Neural progenitor cell (in vitro differentiated cells): Measurements from ENCODE around the gene SBF2. TPM values are rescaled to one million over a fixed set of nuclear protein-coding genes. Genes with fewer than 3 reads are reported as not detected.

Experiments
- DNase-seq: peaks from one replicate; pipeline ENCODE4 v3.0.0-alpha.2; 2016; ENCODE audit warnings: low spot score
- H2AFZ ChIP-seq: fragments of 200-600 bp; sonication (generic); replicated peaks from 2 replicates; pipeline ENCODE4 v1.6.1; 2016; ENCODE audit warnings: antibody characterized with exemption
- H3F3A ChIP-seq: fragments of 200-600 bp; sonication (generic); 2 replicates; pipeline ENCODE4 v1.6.1; 2016; ENCODE audit warnings: antibody characterized with exemption, low read depth
- H3K27ac ChIP-seq: fragments of 200-600 bp; sonication (generic); 2 replicates; pipeline ENCODE4 v1.5.1; 2016; ENCODE audit warnings: mild to moderate bottlenecking
- H3K27me3 ChIP-seq: fragments of 200-600 bp; sonication (generic); 2 replicates; pipeline ENCODE4 v1.6.1; 2016; ENCODE audit warnings: mild to moderate bottlenecking, moderate library complexity
- H3K36me3 ChIP-seq: fragments of 200-600 bp; sonication (generic); 2 replicates; pipeline ENCODE4 v1.5.1; 2016
- H3K4me1 ChIP-seq: fragments of 200-600 bp; sonication (generic); 2 replicates; pipeline ENCODE4 v1.6.1; 2016; ENCODE audit warnings: mixed run types
- H3K4me2 ChIP-seq: fragments of 200-600 bp; sonication (generic); 2 replicates; pipeline ENCODE4 v1.6.1; 2016
- H3K4me3 ChIP-seq: fragments of 200-600 bp; sonication (generic); 2 replicates; pipeline ENCODE4 v1.5.1; 2016
- H3K79me2 ChIP-seq: fragments of 200-600 bp; sonication (generic); 2 replicates; pipeline ENCODE4 v1.6.1; 2016; ENCODE audit warnings: low read depth
- H3K9ac ChIP-seq: fragments of 200-600 bp; sonication (generic); 2 replicates; pipeline ENCODE4 v1.6.1; 2016
- H3K9me3 ChIP-seq: fragments of 200-600 bp; sonication (generic); 2 replicates; pipeline ENCODE4 v1.5.1; 2016; ENCODE audit warnings: low read depth
- H4K20me1 ChIP-seq: fragments of 200-600 bp; sonication (generic); 2 replicates; pipeline ENCODE4 v1.6.1; 2016; ENCODE audit warnings: low read depth
- H3K27ac Mint-ChIP-seq: 3 replicates; pipeline ENCODE4 v1.8.0; 2021; ENCODE audit warnings: mixed read lengths
- H3K27me3 Mint-ChIP-seq: 2 replicates; pipeline ENCODE4 v1.8.0; 2022; ENCODE audit warnings: low read depth, mild to moderate bottlenecking, inconsistent platforms, moderate library complexity, mixed read lengths; ENCODE audit not compliant: insufficient read depth
- H3K36me3 Mint-ChIP-seq: 3 replicates; pipeline ENCODE4 v1.8.0; 2021; ENCODE audit warnings: mixed read lengths
- H3K4me1 Mint-ChIP-seq: 3 replicates; pipeline ENCODE4 v1.8.0; 2021; ENCODE audit warnings: mixed read lengths
- H3K4me3 Mint-ChIP-seq: 3 replicates; pipeline ENCODE4 v1.8.0; 2021; ENCODE audit warnings: mild to moderate bottlenecking, moderate library complexity, mixed read lengths
- H3K9me3 Mint-ChIP-seq: 3 replicates; pipeline ENCODE4 v1.8.0; 2020; ENCODE audit warnings: mixed read lengths
- EZH2 ChIP-seq: fragments of 200-600 bp; sonication (generic); IDR thresholded peaks from 2 replicates; pipeline ENCODE4 v1.6.1; 2017; ENCODE audit warnings: antibody characterized with exemption, mild to moderate bottlenecking, moderate library complexity
- EZH2phosphoT487 ChIP-seq: fragments of 200-600 bp; sonication (generic); IDR thresholded peaks from 2 replicates; pipeline ENCODE4 v1.6.1; 2017; ENCODE audit warnings: antibody characterized with exemption
- total RNA-seq: library from RNA; depleted of rRNA; stranded (reverse); fragments of >200 nt; gene quantifications from 2 replicates; pipeline ENCODE4 v1.2.3, GENCODE V29; 2015; ENCODE audit warnings: low replicate concordance
- TF ChIP-seq, protein P1 (sequence below): fragments of 200-600 bp; sonication (generic); IDR thresholded peaks from 2 replicates; pipeline ENCODE4 v1.5.1; 2017; ENCODE audit warnings: antibody characterized with exemption, mild to moderate bottlenecking

The SBF2 gene
- total RNA-seq, 1 donor from 2014 or later = 48.2 TPM

GRCh38 chr11:10149553-10149952, 144.5 kb downstream of the SBF2 start:
- no peak overlapping the region for H3K27ac ChIP-seq

DNA sequence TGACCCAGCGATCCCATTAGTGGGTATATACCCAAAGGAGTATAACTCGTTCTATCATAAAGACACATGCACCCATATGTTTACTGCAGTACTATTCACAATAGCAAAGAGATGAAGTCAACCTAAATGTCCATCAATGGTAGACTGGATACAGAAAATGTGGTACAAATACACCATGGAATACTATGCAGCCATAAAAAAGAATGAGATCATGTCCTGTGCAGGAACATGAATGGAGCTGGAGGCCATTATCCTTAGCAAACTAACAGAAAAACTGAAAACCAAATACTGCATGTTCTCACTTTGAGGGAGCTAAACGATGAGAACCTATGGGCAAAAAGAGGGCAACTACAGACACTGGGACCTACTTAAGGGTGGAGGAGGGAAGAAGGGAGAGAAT, 146.8 kb downstream of the SBF2 start:
- no peak overlapping the region for H2AFZ ChIP-seq
- TF ChIP-seq EZH2 = no peak
- TF ChIP-seq, protein P1, sequence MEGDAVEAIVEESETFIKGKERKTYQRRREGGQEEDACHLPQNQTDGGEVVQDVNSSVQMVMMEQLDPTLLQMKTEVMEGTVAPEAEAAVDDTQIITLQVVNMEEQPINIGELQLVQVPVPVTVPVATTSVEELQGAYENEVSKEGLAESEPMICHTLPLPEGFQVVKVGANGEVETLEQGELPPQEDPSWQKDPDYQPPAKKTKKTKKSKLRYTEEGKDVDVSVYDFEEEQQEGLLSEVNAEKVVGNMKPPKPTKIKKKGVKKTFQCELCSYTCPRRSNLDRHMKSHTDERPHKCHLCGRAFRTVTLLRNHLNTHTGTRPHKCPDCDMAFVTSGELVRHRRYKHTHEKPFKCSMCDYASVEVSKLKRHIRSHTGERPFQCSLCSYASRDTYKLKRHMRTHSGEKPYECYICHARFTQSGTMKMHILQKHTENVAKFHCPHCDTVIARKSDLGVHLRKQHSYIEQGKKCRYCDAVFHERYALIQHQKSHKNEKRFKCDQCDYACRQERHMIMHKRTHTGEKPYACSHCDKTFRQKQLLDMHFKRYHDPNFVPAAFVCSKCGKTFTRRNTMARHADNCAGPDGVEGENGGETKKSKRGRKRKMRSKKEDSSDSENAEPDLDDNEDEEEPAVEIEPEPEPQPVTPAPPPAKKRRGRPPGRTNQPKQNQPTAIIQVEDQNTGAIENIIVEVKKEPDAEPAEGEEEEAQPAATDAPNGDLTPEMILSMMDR = no peak
- TF ChIP-seq EZH2phosphoT487 = no peak
- H3K4me1 Mint-ChIP-seq = no peaks in the 10 kb centered on the region
- H3K9ac ChIP-seq = no peak overlapping the region
- H3K27ac ChIP-seq = no peak overlapping the region
- H4K20me1 ChIP-seq = no peaks in the 10 kb centered on the region
- no peaks in the 10 kb centered on the region for H3K4me1 ChIP-seq
- no peaks in the 10 kb centered on the region for H3K36me3 ChIP-seq
- H3K27ac Mint-ChIP-seq = no peak overlapping the region
- no peak for DNase-seq
- H3K4me2 ChIP-seq = no peak overlapping the region
- H3F3A ChIP-seq = no peaks in the 10 kb centered on the region
- H3K27me3 Mint-ChIP-seq = no peaks in the 10 kb centered on the region
- H3K9me3 Mint-ChIP-seq = peaks cover 8% of the 10 kb centered on the region
- H3K36me3 Mint-ChIP-seq = no peaks in the 10 kb centered on the region
- H3K79me2 ChIP-seq = peaks cover 6% of the 10 kb centered on the region
- H3K27me3 ChIP-seq = no peaks in the 10 kb centered on the region
- no peak overlapping the region for H3K4me3 ChIP-seq
- H3K4me3 Mint-ChIP-seq = no peak overlapping the region
- H3K9me3 ChIP-seq = no peaks in the 10 kb centered on the region

More at GRCh38 chr11:10149553-10149952, 144.5 kb downstream of the SBF2 start:
- H3K27me3 Mint-ChIP-seq = no peaks in the 10 kb centered on the region
- Histone ChIP-seq H3K9ac (no peak overlapping the region), H3K9me3 (no peaks in the 10 kb centered on the region), H3K4me2 (no peak overlapping the region), H3K79me2 (peaks cover 6% of the 10 kb centered on the region), H2AFZ (no peak overlapping the region), H4K20me1 (no peaks in the 10 kb centered on the region), H3K4me3 (no peak overlapping the region), H3F3A (no peaks in the 10 kb centered on the region), H3K4me1 (no peaks in the 10 kb centered on the region), H3K36me3 (no peaks in the 10 kb centered on the region), H3K27me3 (no peaks in the 10 kb centered on the region)
- no peak for DNase-seq
- TF ChIP-seq EZH2 (no peak), EZH2phosphoT487 (no peak)
- TF ChIP-seq, protein P1 = no peak
- no peaks in the 10 kb centered on the region for H3K36me3 Mint-ChIP-seq
- H3K4me1 Mint-ChIP-seq = no peaks in the 10 kb centered on the region
- peaks cover 8% of the 10 kb centered on the region for H3K9me3 Mint-ChIP-seq
- H3K27ac Mint-ChIP-seq = no peak overlapping the region
- no peak overlapping the region for H3K4me3 Mint-ChIP-seq

- H3K36me3 ChIP-seq = no peaks in the 10 kb centered on the region
- H3K27me3 ChIP-seq = no peaks in the 10 kb centered on the region
- H3K4me1 Mint-ChIP-seq = peaks cover 3% of the 10 kb centered on the region
- no peaks in the 10 kb centered on the region for H3F3A ChIP-seq
- H3K4me1 ChIP-seq = peaks cover 7% of the 10 kb centered on the region
- H3K79me2 ChIP-seq = peaks cover 6% of the 10 kb centered on the region
- no peak overlapping the region for H3K4me2 ChIP-seq
- peaks cover 8% of the 10 kb centered on the region for H3K9me3 Mint-ChIP-seq
- H4K20me1 ChIP-seq = no peaks in the 10 kb centered on the region
- no peak for DNase-seq
- no peaks in the 10 kb centered on the region for H3K9me3 ChIP-seq
- no peak overlapping the region for H3K4me3 Mint-ChIP-seq
- no peaks in the 10 kb centered on the region for H3K36me3 Mint-ChIP-seq
- no peak overlapping the region for H3K27ac Mint-ChIP-seq
- TF ChIP-seq, protein P1 = no peak
- TF ChIP-seq EZH2phosphoT487 (no peak), EZH2 (no peak)
- no peak overlapping the region for H3K9ac ChIP-seq
- H2AFZ ChIP-seq = no peak overlapping the region
- no peak overlapping the region for H3K4me3 ChIP-seq
- H3K27me3 Mint-ChIP-seq = no peaks in the 10 kb centered on the region
- no peak overlapping the region for H3K27ac ChIP-seq
These were observed 149.1 kb downstream of the SBF2 start for GRCh38 chr11:10144954-10145353.
